ENCODE measurements around the gene FAM120AOS. TPM values are rescaled to one million over a fixed set of nuclear protein-coding genes. Genes with fewer than 3 reads are reported as not detected.

FAM120AOS gene
- total RNA-seq, 1 donor from 2014 or later = 39.0 TPM

GRCh38 chr9:93406371-93406770 lies 47.0 kb downstream of the FAM120AOS start:
- no peak for DNase-seq (ENCODE audit: low spot score in 2 of 2, unreplicated experiment in 2 of 2)
- Mint-ChIP-seq H3K4me1 (peaks cover 3% of the 10 kb centered on the region), H3K27ac (no peak overlapping the region), H3K4me3 (no peak overlapping the region), H3K27me3 (ENCODE audit: low read depth) (peaks cover 13% of the 10 kb centered on the region), H3K36me3 (no peaks in the 10 kb centered on the region), H3K9me3 (no peaks in the 10 kb centered on the region)
- no peak for TF ChIP-seq CTCF (IDR thresholded peaks at IDR 0.05; ENCODE audit: unreplicated experiment)

GRCh38 chr9:93398471-93398870 lies 54.9 kb downstream of the FAM120AOS start:
- Mint-ChIP-seq H3K27me3 (ENCODE audit: low read depth) (peaks cover 5% of the 10 kb centered on the region), H3K9me3 (peaks cover 4% of the 10 kb centered on the region), H3K36me3 (no peaks in the 10 kb centered on the region), H3K4me1 (no peaks in the 10 kb centered on the region), H3K4me3 (no peak overlapping the region), H3K27ac (no peak overlapping the region)
- DNase-seq (ENCODE audit: low spot score in 2 of 2, unreplicated experiment in 2 of 2) = no peak
- TF ChIP-seq CTCF (IDR thresholded peaks at IDR 0.05; ENCODE audit: unreplicated experiment) = no peak

GRCh38 chr9:93397661-93398373 lies 55.6 kb downstream of the FAM120AOS start:
- Mint-ChIP-seq H3K27me3 (ENCODE audit: low read depth) (peaks cover 5% of the 10 kb centered on the region), H3K4me3 (no peak overlapping the region), H3K9me3 (peaks cover 4% of the 10 kb centered on the region), H3K27ac (no peak overlapping the region), H3K36me3 (no peaks in the 10 kb centered on the region), H3K4me1 (no peaks in the 10 kb centered on the region)
- DNase-seq (ENCODE audit: low spot score in 2 of 2, unreplicated experiment in 2 of 2) = no peak
- TF ChIP-seq CTCF (IDR thresholded peaks at IDR 0.05; ENCODE audit: unreplicated experiment) = no peak

Other genes starting within 250 kb of the FAM120AOS start
- gene FAM120A, start 1.9 kb downstream of the FAM120AOS start, total RNA-seq = 58.9 to 62.0 TPM (median 59.4 TPM) in 3 replicates
- gene PHF2, start 123.0 kb upstream of the FAM120AOS start, total RNA-seq = 37.6 to 38.5 TPM (median 37.6 TPM) in 3 replicates

All from mesothelial cell of epicardium (in vitro differentiated cells).